HepG2 (cell line): ENCODE measurements around the gene LRR1. TPM values are rescaled to one million over a fixed set of nuclear protein-coding genes. Genes with fewer than 3 reads are reported as not detected.
A peak's percentile ranks its signal among the peaks of the same experiment; 100 is the strongest.

ENCODE experiments used
- BRF2 ChIP-seq: sonication (generic); formaldehyde crosslinking; IDR thresholded peaks from 2 replicates; pipeline ENCODE4 v1.8.1; 2022; ENCODE audit warnings: mild to moderate bottlenecking, missing genetic modification reagents
- CBFB ChIP-seq: sonication (generic); formaldehyde crosslinking; IDR thresholded peaks from 2 replicates; pipeline ENCODE4 v1.4.0; 2020; ENCODE audit warnings: missing genetic modification reagents
- DZIP1 ChIP-seq: sonication (generic); formaldehyde crosslinking; IDR thresholded peaks from 2 replicates; pipeline ENCODE4 v1.5.0; 2020; ENCODE audit warnings: mild to moderate bottlenecking, missing genetic modification reagents
- FOSL2 ChIP-seq: sonication (generic); formaldehyde crosslinking; IDR thresholded peaks from 2 replicates; pipeline ENCODE4 v1.4.0; 2020; ENCODE audit warnings: missing genetic modification reagents
- FOXA1 ChIP-seq, 2 experiments: fragments of 450-650 bp in 1 of 2; sonication (generic) in 1 of 2; formaldehyde crosslinking in 1 of 2; IDR thresholded peaks; 2 replicates each; pipeline versions ENCODE4 v1.4.0 to v1.6.1; 2016 to 2020; ENCODE audit warnings: missing genetic modification reagents in 1 of 2
- GABPA ChIP-seq, 2 experiments: IDR thresholded peaks; 2 replicates each; pipeline ENCODE4 v1.6.1; 2011 to 2016; ENCODE audit warnings: low read depth in 2 of 2, low read length in 1 of 2, missing biosample characterization in 1 of 2, missing genetic modification characterization in 1 of 2
- GATAD2A ChIP-seq: IDR thresholded peaks from 2 replicates; pipeline ENCODE4 v1.6.1; 2016
- HDAC1 ChIP-seq: sonication (generic); formaldehyde crosslinking; IDR thresholded peaks from 2 replicates; pipeline ENCODE4 v1.5.1; 2020; ENCODE audit warnings: mild to moderate bottlenecking, missing genetic modification reagents
- HOXA3 ChIP-seq: sonication (generic); formaldehyde crosslinking; IDR thresholded peaks from 2 replicates; pipeline ENCODE4 v1.5.0; 2020; ENCODE audit warnings: missing genetic modification reagents
- ISL2 ChIP-seq: sonication (generic); formaldehyde crosslinking; IDR thresholded peaks from 2 replicates; pipeline ENCODE4 v1.5.0; 2020; ENCODE audit warnings: missing genetic modification reagents
- MAFG ChIP-seq: sonication (generic); formaldehyde crosslinking; IDR thresholded peaks from 2 replicates; pipeline ENCODE4 v1.5.1; 2020; ENCODE audit warnings: mild to moderate bottlenecking, missing genetic modification reagents
- NCOA5 ChIP-seq: sonication (generic); formaldehyde crosslinking; IDR thresholded peaks from 2 replicates; pipeline ENCODE4 v1.4.0; 2020; ENCODE audit warnings: missing genetic modification reagents
- NFYB ChIP-seq: sonication (generic); formaldehyde crosslinking; IDR thresholded peaks from 2 replicates; pipeline ENCODE4 v1.4.0; 2020; ENCODE audit warnings: missing genetic modification reagents
- PHB2 ChIP-seq: fragments of 450-650 bp; IDR thresholded peaks from 2 replicates; pipeline ENCODE4 v1.6.1; 2018; ENCODE audit not compliant: partially characterized antibody
- POGZ ChIP-seq: sonication (generic); formaldehyde crosslinking; IDR thresholded peaks from 2 replicates; pipeline ENCODE4 v1.4.0; 2020; ENCODE audit warnings: mild to moderate bottlenecking, missing genetic modification reagents
- RAD51 ChIP-seq: fragments of 450-650 bp; IDR thresholded peaks from 2 replicates; pipeline ENCODE4 v1.6.1; 2016; ENCODE audit warnings: borderline replicate concordance
- RXRA ChIP-seq: sonication (generic); formaldehyde crosslinking; IDR thresholded peaks from 2 replicates; pipeline ENCODE4 v1.5.1; 2020; ENCODE audit warnings: missing genetic modification reagents
- SAP130 ChIP-seq: IDR thresholded peaks from 2 replicates; pipeline ENCODE4 v1.6.1; 2016; ENCODE audit warnings: low read depth
- SMAD3 ChIP-seq: sonication (generic); formaldehyde crosslinking; IDR thresholded peaks from 2 replicates; pipeline ENCODE4 v1.4.0; 2020; ENCODE audit warnings: missing genetic modification reagents
- SNAPC2 ChIP-seq: sonication (generic); formaldehyde crosslinking; IDR thresholded peaks from 2 replicates; pipeline ENCODE4 v1.8.1; 2022; ENCODE audit warnings: mild to moderate bottlenecking, missing genetic modification reagents
- STAT5B ChIP-seq: sonication (generic); formaldehyde crosslinking; IDR thresholded peaks from 2 replicates; pipeline ENCODE4 v1.4.0; 2020; ENCODE audit warnings: missing genetic modification reagents
- TBX2 ChIP-seq: sonication (generic); formaldehyde crosslinking; IDR thresholded peaks from 2 replicates; pipeline ENCODE4 v1.5.0; 2020; ENCODE audit warnings: missing genetic modification reagents, mild to moderate bottlenecking, borderline replicate concordance
- ZC3H4 ChIP-seq: sonication (generic); formaldehyde crosslinking; IDR thresholded peaks from 2 replicates; pipeline ENCODE4 v1.4.0; 2020; ENCODE audit warnings: missing genetic modification reagents, borderline replicate concordance
- ZNF160 ChIP-seq: sonication (generic); formaldehyde crosslinking; IDR thresholded peaks from 2 replicates; pipeline ENCODE4 v1.8.0; 2022; ENCODE audit warnings: mild to moderate bottlenecking, inconsistent platforms, missing genetic modification reagents
- ZNF317 ChIP-seq: sonication (generic); formaldehyde crosslinking; IDR thresholded peaks from 2 replicates; pipeline ENCODE4 v1.5.0; 2020; ENCODE audit warnings: mild to moderate bottlenecking, missing genetic modification reagents
- ZNF768 ChIP-seq: sonication (generic); formaldehyde crosslinking; IDR thresholded peaks from 2 replicates; pipeline ENCODE4 v1.4.0; 2020; ENCODE audit warnings: missing genetic modification reagents
- ZNF891 ChIP-seq: sonication (generic); formaldehyde crosslinking; IDR thresholded peaks from 2 replicates; pipeline ENCODE4 v1.5.0; 2020; ENCODE audit warnings: mild to moderate bottlenecking, missing genetic modification reagents
- polyA plus RNA-seq, 8 experiments: library from polyadenylated mRNA; depleted of rRNA in 3 of 8; stranded (reverse) in 7 of 8; unstranded in 1 of 8; fragments of >200 nt; fragmentation: Illumina TruSeq in 4 of 8; extraction: Trizol in 4 of 8; gene quantifications; 2 replicates each; pipeline versions ENCODE4 v1.2.1 to v1.2.3, GENCODE V29; 2011 to 2016; ENCODE audit warnings: low read depth in 4 of 8, missing spikeins in 1 of 8, mixed read lengths in 1 of 8; ENCODE audit not compliant: insufficient read depth in 1 of 8
- total RNA-seq, 5 experiments: library from RNA; depleted of rRNA; stranded (reverse); fragments of >200 nt; fragmentation: Illumina TruSeq; extraction: Trizol; gene quantifications; 2 replicates each; pipeline ENCODE4 v1.2.3, GENCODE V29; 2016; ENCODE audit warnings: low read depth in 1 of 5

The LRR1 gene
- total and polyA plus RNA-seq, 2 of the 13 experiments (the other 11 are each of a cell fraction or from before 2014, with no cell fraction given) = 7.0 to 36.2 TPM

GRCh38 chr14:49585803-49586672 is 12.7 kb upstream of the LRR1 start, which contains the start of gene RPS29 (continued):
- no peak for TF ChIP-seq DZIP1 (CRISPR knock-in tag)
- no peak for TF ChIP-seq NCOA5
- TF ChIP-seq ZNF317 = 0 out of 2 replicates have a peak, but pooled peaks have one; percentile 24
- no peak for TF ChIP-seq FOXA1 (IDR thresholded peaks at IDR 0.05)
- no peak for TF ChIP-seq FOXA1 (CRISPR knock-in tag; IDR thresholded peaks at IDR 0.05)
- peak; percentile 45; the same call in 1 of the 2 replicates for TF ChIP-seq ZNF891 (CRISPR knock-in tag)
- peak; percentile 55; the same call in 1 of the 2 replicates for TF ChIP-seq RXRA (CRISPR knock-in tag)
- TF ChIP-seq NFYB (CRISPR knock-in tag) = peak; percentile 43; the same call in 1 of the 2 replicates
- TF ChIP-seq GATAD2A = peak; percentile 57
- TF ChIP-seq ZNF160 (CRISPR knock-in tag) = peak; percentile 57; the same call in 1 of the 2 replicates
- no peak for TF ChIP-seq MAFG
- TF ChIP-seq ZC3H4 (CRISPR knock-in tag) = 0 out of 2 replicates have a peak, but pooled peaks have one; percentile 43
- no peak; the same call in 1 of the 2 replicates for TF ChIP-seq BRF2 (CRISPR knock-in tag)
- peak; percentile 93 for TF ChIP-seq HOXA3 (CRISPR knock-in tag)
- peak; percentile 72 for TF ChIP-seq HDAC1 (CRISPR knock-in tag)
- no peak for TF ChIP-seq STAT5B
- peak; percentile 56; the same call in 1 of the 2 replicates for TF ChIP-seq TBX2 (CRISPR knock-in tag)
- TF ChIP-seq FOSL2 (CRISPR knock-in tag) = peak; percentile 91
- no peak for TF ChIP-seq RAD51
- peak; percentile 62; the same call in 1 of the 2 replicates for TF ChIP-seq CBFB
- TF ChIP-seq ISL2 (CRISPR knock-in tag) = peak; percentile 83
- peak; percentile 71 for TF ChIP-seq SAP130 (CRISPR knock-in tag)
- 0 out of 2 replicates have a peak, but pooled peaks have one; percentile 22 for TF ChIP-seq SNAPC2 (CRISPR knock-in tag)
- no peak for TF ChIP-seq GABPA (IDR thresholded peaks at IDR 0.05; ENCODE audit: low read depth, low read length)
- TF ChIP-seq GABPA (CRISPR knock-in tag; IDR thresholded peaks at IDR 0.05; ENCODE audit: low read depth) = peak; percentile 44; the same call in 1 of the 2 replicates
- 0 out of 2 replicates have a peak, but pooled peaks have one; percentile 46 for TF ChIP-seq SMAD3
- TF ChIP-seq POGZ (CRISPR knock-in tag) = peak; percentile 86
- TF ChIP-seq PHB2 = no peak
- TF ChIP-seq ZNF768 = peak; percentile 54; the same call in 1 of the 2 replicates
